HepG2 (cell line): ENCODE data around the gene PLEKHG5. TPM values are rescaled to one million over a fixed set of nuclear protein-coding genes. Genes with fewer than 3 reads are reported as not detected.
A peak's percentile ranks its signal among the peaks of the same experiment; 100 is the strongest.

Experiments used
- ETV6 ChIP-seq: sonication (generic); formaldehyde crosslinking; conservative IDR thresholded peaks from 2 replicates; pipeline ENCODE4 v1.4.0; 2020; ENCODE audit warnings: missing genetic modification reagents
- FOXJ3 ChIP-seq: sonication (generic); formaldehyde crosslinking; IDR thresholded peaks from 2 replicates; pipeline ENCODE4 v1.4.0; 2020; ENCODE audit warnings: missing genetic modification reagents, mild to moderate bottlenecking, borderline replicate concordance
- KDM2A ChIP-seq: sonication (generic); formaldehyde crosslinking; IDR thresholded peaks from 2 replicates; pipeline ENCODE4 v1.4.0; 2020; ENCODE audit warnings: low read depth, missing genetic modification reagents, borderline replicate concordance
- KLF16 ChIP-seq, 2 experiments: sonication (generic) in 1 of 2; formaldehyde crosslinking in 1 of 2; IDR thresholded peaks; 2 replicates each; pipeline versions ENCODE4 v1.6.1 to v1.8.0; 2016 to 2023; ENCODE audit warnings: missing genetic modification reagents in 2 of 2, missing compliant biosample characterization in 1 of 2
- MAF1 ChIP-seq: sonication (generic); formaldehyde crosslinking; IDR thresholded peaks from 2 replicates; pipeline ENCODE4 v1.5.0; 2020; ENCODE audit warnings: missing genetic modification reagents, borderline replicate concordance
- NR2F6 ChIP-seq, 2 experiments: IDR thresholded peaks; 2 replicates each; pipeline ENCODE4 v1.6.1; 2016; ENCODE audit warnings: antibody characterized with exemption in 1 of 2, mild to moderate bottlenecking in 1 of 2
- PAX8 ChIP-seq: sonication (generic); formaldehyde crosslinking; IDR thresholded peaks from 2 replicates; pipeline ENCODE4 v1.8.0; 2022; ENCODE audit warnings: mild to moderate bottlenecking, missing genetic modification reagents, borderline replicate concordance
- PCBP1 ChIP-seq: fragments of 200-400 bp; formaldehyde crosslinking; IDR thresholded peaks from 2 replicates; pipeline ENCODE4 v1.6.1; 2017; ENCODE audit warnings: mild to moderate bottlenecking, low read depth, low read length, borderline replicate concordance
- RELA ChIP-seq: sonication (generic); formaldehyde crosslinking; IDR thresholded peaks from 2 replicates; pipeline ENCODE4 v1.4.0; 2020; ENCODE audit warnings: missing genetic modification reagents
- RFXAP ChIP-seq: sonication (generic); formaldehyde crosslinking; IDR thresholded peaks from 2 replicates; pipeline ENCODE4 v1.4.0; 2020; ENCODE audit warnings: missing genetic modification reagents, borderline replicate concordance
- SRSF1 ChIP-seq: fragments of 200-400 bp; formaldehyde crosslinking; optimal IDR thresholded peaks from 2 replicates; pipeline ENCODE3; 2017; ENCODE audit warnings: mild to moderate bottlenecking, low read depth, low read length, moderate library complexity
- TBX2 ChIP-seq: sonication (generic); formaldehyde crosslinking; IDR thresholded peaks from 2 replicates; pipeline ENCODE4 v1.5.0; 2020; ENCODE audit warnings: missing genetic modification reagents, mild to moderate bottlenecking, borderline replicate concordance
- ZBTB21 ChIP-seq: sonication (generic); formaldehyde crosslinking; IDR thresholded peaks from 2 replicates; pipeline ENCODE4 v1.4.0; 2020; ENCODE audit warnings: missing genetic modification reagents
- ZMAT3 ChIP-seq: sonication (generic); formaldehyde crosslinking; conservative IDR thresholded peaks from 2 replicates; pipeline ENCODE4 v1.7.0; 2021; ENCODE audit warnings: missing genetic modification reagents
- ZNF333 ChIP-seq: sonication (generic); formaldehyde crosslinking; IDR thresholded peaks from 2 replicates; pipeline ENCODE4 v1.4.0; 2020; ENCODE audit warnings: mild to moderate bottlenecking, missing genetic modification reagents, borderline replicate concordance
- ZZZ3 ChIP-seq: sonication (generic); formaldehyde crosslinking; IDR thresholded peaks from 2 replicates; pipeline ENCODE4 v1.4.0; 2020; ENCODE audit warnings: missing genetic modification reagents, mild to moderate bottlenecking, borderline replicate concordance
- polyA plus RNA-seq, 8 experiments: library from polyadenylated mRNA; depleted of rRNA in 3 of 8; stranded (reverse) in 7 of 8; unstranded in 1 of 8; fragments of >200 nt; fragmentation: Illumina TruSeq in 4 of 8; extraction: Trizol in 4 of 8; gene quantifications; 2 replicates each; pipeline versions ENCODE4 v1.2.1 to v1.2.3, GENCODE V29; 2011 to 2016; ENCODE audit warnings: low read depth in 4 of 8, missing spikeins in 1 of 8, mixed read lengths in 1 of 8; ENCODE audit not compliant: insufficient read depth in 1 of 8
- total RNA-seq, 5 experiments: library from RNA; depleted of rRNA; stranded (reverse); fragments of >200 nt; fragmentation: Illumina TruSeq; extraction: Trizol; gene quantifications; 2 replicates each; pipeline ENCODE4 v1.2.3, GENCODE V29; 2016; ENCODE audit warnings: low read depth in 1 of 5
- TF ChIP-seq, protein P1 (sequence below): sonication (generic); formaldehyde crosslinking; IDR thresholded peaks from 2 replicates; pipeline ENCODE4 v1.5.0; 2020; ENCODE audit warnings: mild to moderate bottlenecking, missing genetic modification reagents, borderline replicate concordance
- TF ChIP-seq, protein P2 (sequence below): sonication (generic); formaldehyde crosslinking; IDR thresholded peaks from 2 replicates; pipeline ENCODE4 v1.5.0; 2020; ENCODE audit warnings: mild to moderate bottlenecking, missing genetic modification reagents, moderate library complexity
- TF ChIP-seq, protein P3 (sequence below): IDR thresholded peaks from 2 replicates; pipeline ENCODE4 v1.6.1; 2018; ENCODE audit warnings: missing genetic modification reagents, mild to moderate bottlenecking, missing compliant biosample characterization
- TF ChIP-seq, protein P4 (sequence below): sonication (generic); formaldehyde crosslinking; conservative IDR thresholded peaks from 2 replicates; pipeline ENCODE4 v1.4.0; 2020; ENCODE audit warnings: missing genetic modification reagents

Gene PLEKHG5
- total and polyA plus RNA-seq, 2 of the 13 experiments (the other 11 are each of a cell fraction or from before 2014, with no cell fraction given) = 1.9 to 3.5 TPM

DNA sequence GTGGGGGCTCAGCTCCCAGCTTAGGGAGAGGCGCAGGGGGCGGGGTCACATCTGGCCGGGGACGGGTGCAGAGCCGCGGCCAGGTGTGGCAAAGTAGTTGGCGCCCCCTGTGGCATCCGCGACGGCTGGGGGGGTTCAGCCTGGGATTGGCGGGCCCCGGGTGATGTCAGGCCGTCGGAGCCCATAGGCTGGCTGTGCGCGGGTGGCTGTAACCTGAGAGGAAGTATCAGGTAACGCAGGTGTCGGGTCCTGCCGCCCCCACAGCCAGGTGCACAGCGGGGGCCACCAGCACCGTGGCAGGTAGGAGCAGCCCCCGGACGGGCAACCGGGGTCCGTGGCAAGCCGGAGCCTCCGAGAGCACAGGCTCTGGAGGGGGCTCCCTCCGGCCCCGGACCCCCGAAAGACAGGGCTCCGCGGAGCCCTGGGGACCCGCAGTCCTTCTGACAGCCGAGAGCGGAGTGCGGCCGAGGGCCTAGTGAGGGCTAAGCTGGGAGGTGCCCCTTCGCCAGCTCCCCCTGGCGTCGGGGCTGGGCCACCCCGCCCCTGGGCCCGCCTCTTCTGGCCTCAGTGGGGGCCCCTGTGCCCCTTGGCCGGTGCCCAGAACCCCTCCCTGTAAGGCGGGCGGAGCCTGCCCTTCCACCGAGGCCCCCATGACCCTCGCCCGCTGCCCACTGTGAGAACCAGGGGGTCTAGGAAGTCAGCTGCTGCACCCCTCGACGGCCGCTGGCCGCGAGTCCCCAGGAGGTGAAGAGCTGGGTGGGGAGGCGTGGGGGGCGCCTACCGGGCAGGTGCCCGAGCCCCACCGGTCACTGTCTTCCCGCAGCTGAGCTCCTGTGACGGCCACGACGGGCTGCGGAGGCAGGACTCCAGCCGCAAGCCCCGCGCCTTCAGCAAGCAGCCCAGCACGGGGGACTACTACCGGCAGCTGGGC is 43.4 kb downstream of the PLEKHG5 start (continued):
- TF ChIP-seq, protein P1, sequence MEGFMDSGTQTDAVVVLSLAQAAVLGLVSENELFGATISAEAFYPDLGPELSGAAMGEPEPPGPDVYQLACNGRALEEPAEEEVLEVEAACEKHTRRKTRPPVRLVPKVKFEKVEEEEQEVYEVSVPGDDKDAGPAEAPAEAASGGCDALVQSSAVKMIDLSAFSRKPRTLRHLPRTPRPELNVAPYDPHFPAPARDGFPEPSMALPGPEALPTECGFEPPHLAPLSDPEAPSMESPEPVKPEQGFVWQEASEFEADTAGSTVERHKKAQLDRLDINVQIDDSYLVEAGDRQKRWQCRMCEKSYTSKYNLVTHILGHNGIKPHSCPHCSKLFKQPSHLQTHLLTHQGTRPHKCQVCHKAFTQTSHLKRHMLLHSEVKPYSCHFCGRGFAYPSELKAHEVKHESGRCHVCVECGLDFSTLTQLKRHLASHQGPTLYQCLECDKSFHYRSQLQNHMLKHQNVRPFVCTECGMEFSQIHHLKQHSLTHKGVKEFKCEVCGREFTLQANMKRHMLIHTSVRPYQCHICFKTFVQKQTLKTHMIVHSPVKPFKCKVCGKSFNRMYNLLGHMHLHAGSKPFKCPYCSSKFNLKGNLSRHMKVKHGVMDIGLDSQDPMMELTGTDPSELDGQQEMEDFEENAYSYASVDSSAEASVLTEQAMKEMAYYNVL = peak; percentile 28; the same call in 1 of the 2 replicates
- TF ChIP-seq MAF1 (CRISPR knock-in tag) (peak; percentile 7; the same call in 1 of the 2 replicates), KLF16 (CRISPR knock-in tag; IDR thresholded peaks at IDR 0.05) (peak in 1 of 2 experiments; percentile 85; a peak in 2 of 4 replicates), ETV6 (CRISPR knock-in tag) (0 out of 2 replicates have a peak, but pooled peaks have one; percentile 24), RFXAP (peak; percentile 53; the same call in 1 of the 2 replicates), SRSF1 (no peak), ZZZ3 (CRISPR knock-in tag) (no peak), NR2F6 (IDR thresholded peaks at IDR 0.05) (peak; percentile 56), NR2F6 (CRISPR knock-in tag; IDR thresholded peaks at IDR 0.05) (peak; percentile 71; the same call in 1 of the 2 replicates), FOXJ3 (CRISPR knock-in tag) (peak; percentile 59), ZMAT3 (CRISPR knock-in tag) (0 out of 2 replicates have a peak, but pooled peaks have one; percentile 6), PCBP1 (0 out of 2 replicates have a peak, but pooled peaks have one; percentile 63), ZBTB21 (CRISPR knock-in tag) (no peak), TBX2 (CRISPR knock-in tag) (peak; percentile 70), ZNF333 (CRISPR knock-in tag) (no peak), PAX8 (no peak; the same call in 1 of the 2 replicates), KDM2A (CRISPR knock-in tag) (peak; percentile 48; the same call in 1 of the 2 replicates), RELA (0 out of 2 replicates have a peak, but pooled peaks have one; percentile 10)
- TF ChIP-seq, protein P2, sequence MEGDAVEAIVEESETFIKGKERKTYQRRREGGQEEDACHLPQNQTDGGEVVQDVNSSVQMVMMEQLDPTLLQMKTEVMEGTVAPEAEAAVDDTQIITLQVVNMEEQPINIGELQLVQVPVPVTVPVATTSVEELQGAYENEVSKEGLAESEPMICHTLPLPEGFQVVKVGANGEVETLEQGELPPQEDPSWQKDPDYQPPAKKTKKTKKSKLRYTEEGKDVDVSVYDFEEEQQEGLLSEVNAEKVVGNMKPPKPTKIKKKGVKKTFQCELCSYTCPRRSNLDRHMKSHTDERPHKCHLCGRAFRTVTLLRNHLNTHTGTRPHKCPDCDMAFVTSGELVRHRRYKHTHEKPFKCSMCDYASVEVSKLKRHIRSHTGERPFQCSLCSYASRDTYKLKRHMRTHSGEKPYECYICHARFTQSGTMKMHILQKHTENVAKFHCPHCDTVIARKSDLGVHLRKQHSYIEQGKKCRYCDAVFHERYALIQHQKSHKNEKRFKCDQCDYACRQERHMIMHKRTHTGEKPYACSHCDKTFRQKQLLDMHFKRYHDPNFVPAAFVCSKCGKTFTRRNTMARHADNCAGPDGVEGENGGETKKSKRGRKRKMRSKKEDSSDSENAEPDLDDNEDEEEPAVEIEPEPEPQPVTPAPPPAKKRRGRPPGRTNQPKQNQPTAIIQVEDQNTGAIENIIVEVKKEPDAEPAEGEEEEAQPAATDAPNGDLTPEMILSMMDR (CRISPR knock-in tag) = peak; percentile 68
- TF ChIP-seq, protein P3, sequence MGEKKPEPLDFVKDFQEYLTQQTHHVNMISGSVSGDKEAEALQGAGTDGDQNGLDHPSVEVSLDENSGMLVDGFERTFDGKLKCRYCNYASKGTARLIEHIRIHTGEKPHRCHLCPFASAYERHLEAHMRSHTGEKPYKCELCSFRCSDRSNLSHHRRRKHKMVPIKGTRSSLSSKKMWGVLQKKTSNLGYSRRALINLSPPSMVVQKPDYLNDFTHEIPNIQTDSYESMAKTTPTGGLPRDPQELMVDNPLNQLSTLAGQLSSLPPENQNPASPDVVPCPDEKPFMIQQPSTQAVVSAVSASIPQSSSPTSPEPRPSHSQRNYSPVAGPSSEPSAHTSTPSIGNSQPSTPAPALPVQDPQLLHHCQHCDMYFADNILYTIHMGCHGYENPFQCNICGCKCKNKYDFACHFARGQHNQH (CRISPR knock-in tag) = 0 out of 2 replicates have a peak, but pooled peaks have one; percentile 12
- TF ChIP-seq, protein P4, sequence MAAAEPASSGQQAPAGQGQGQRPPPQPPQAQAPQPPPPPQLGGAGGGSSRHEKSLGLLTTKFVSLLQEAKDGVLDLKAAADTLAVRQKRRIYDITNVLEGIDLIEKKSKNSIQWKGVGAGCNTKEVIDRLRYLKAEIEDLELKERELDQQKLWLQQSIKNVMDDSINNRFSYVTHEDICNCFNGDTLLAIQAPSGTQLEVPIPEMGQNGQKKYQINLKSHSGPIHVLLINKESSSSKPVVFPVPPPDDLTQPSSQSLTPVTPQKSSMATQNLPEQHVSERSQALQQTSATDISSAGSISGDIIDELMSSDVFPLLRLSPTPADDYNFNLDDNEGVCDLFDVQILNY (CRISPR knock-in tag) = no peak
